Measurements from ENCODE around the gene TEPSIN. TPM values are rescaled to one million over a fixed set of nuclear protein-coding genes. Genes with fewer than 3 reads are reported as not detected.

TEPSIN gene
- total RNA-seq (2014; rRNA removed; shearing (Covaris generic); ENCODE audit: low replicate concordance): 14.5 and 36.6 TPM in 2 replicates

GRCh38 chr17:81238815-81239713 is at the start of gene TEPSIN, which contains the start of gene NDUFAF8:
Gene TEPSIN (minus strand): TSS chr17:81239055. CDS start chr17:81239033, 22 bp downstream.
Gene NDUFAF8 (plus strand): TSS chr17:81239318. CDS start chr17:81239364, 46 bp downstream.
- peaks cover 11% of the 10 kb centered on the region; the same call in 1 of the 2 replicates for H4K20me1 ChIP-seq (ENCODE audit: insufficient read depth, low read depth, low read length)
- no peaks in the 10 kb centered on the region for H3K36me3 ChIP-seq (ENCODE audit: insufficient read depth, low read length)
- peak within 1 kb of the TSS; percentile 43; the same call in 1 of the 2 replicates for H3K27ac ChIP-seq (ENCODE audit: low read length)
- peak; percentile 99 for DNase-seq
- H3K4me3 ChIP-seq (ENCODE audit: low read length): peak within 1 kb of the TSS; percentile 95
- H3K9ac ChIP-seq (ENCODE audit: low read length): peak within 1 kb of the TSS; percentile 93
- H3K27me3 ChIP-seq (ENCODE audit: low read length): no peaks in the 10 kb centered on the region
- no peaks in the 10 kb centered on the region for H3K9me2 ChIP-seq (replicated peaks; ENCODE audit: insufficient read depth, low read length)
- peak within 1 kb of the TSS; percentile 94 for H3K4me2 ChIP-seq (ENCODE audit: low read depth, low read length, poor library complexity, severe bottlenecking)
- peaks cover 31% of the 10 kb centered on the region for H3K4me1 ChIP-seq (ENCODE audit: low read length)
- H2AFZ ChIP-seq (ENCODE audit: low read length): peak within 1 kb of the TSS; percentile 59; the same call in 1 of the 2 replicates
- no peaks in the 10 kb centered on the region for H3K9me3 ChIP-seq (ENCODE audit: low read length)
- H3K79me2 ChIP-seq (ENCODE audit: low read length): peaks cover 51% of the 10 kb centered on the region

- no peak overlapping the region for H2AFZ ChIP-seq (ENCODE audit: low read length)
- H3K79me2 ChIP-seq (ENCODE audit: low read length): peaks cover 67% of the 10 kb centered on the region
- H3K9me3 ChIP-seq (ENCODE audit: low read length): no peaks in the 10 kb centered on the region
- no peak overlapping the region for H3K27ac ChIP-seq (ENCODE audit: low read length)
- no peaks in the 10 kb centered on the region; the same call in 1 of the 2 replicates for H3K4me1 ChIP-seq (ENCODE audit: low read length)
- no peak overlapping the region for H3K4me3 ChIP-seq (ENCODE audit: low read length)
- H3K9me2 ChIP-seq (replicated peaks; ENCODE audit: insufficient read depth, low read length): no peaks in the 10 kb centered on the region
- DNase-seq: no peak
- H3K36me3 ChIP-seq (ENCODE audit: insufficient read depth, low read length): peaks cover 4% of the 10 kb centered on the region; the same call in 1 of the 2 replicates
- H4K20me1 ChIP-seq (ENCODE audit: insufficient read depth, low read depth, low read length): peaks cover 22% of the 10 kb centered on the region
- no peak overlapping the region for H3K9ac ChIP-seq (ENCODE audit: low read length)
- no peak overlapping the region for H3K4me2 ChIP-seq (ENCODE audit: low read depth, low read length, poor library complexity, severe bottlenecking)
- H3K27me3 ChIP-seq (ENCODE audit: low read length): no peaks in the 10 kb centered on the region
Measured at GRCh38 chr17:81287741-81288430, 49.0 kb upstream of the TEPSIN start.

GRCh38 chr17:81287152-81287551 is 48.3 kb upstream of the TEPSIN start:
- Histone ChIP-seq H3K9me2 (replicated peaks; ENCODE audit: insufficient read depth, low read length) (no peaks in the 10 kb centered on the region), H4K20me1 (ENCODE audit: insufficient read depth, low read depth, low read length) (peaks cover 22% of the 10 kb centered on the region), H3K4me2 (ENCODE audit: low read depth, low read length, poor library complexity, severe bottlenecking) (no peak overlapping the region), H2AFZ (ENCODE audit: low read length) (no peak overlapping the region), H3K9ac (ENCODE audit: low read length) (no peak overlapping the region), H3K27ac (ENCODE audit: low read length) (no peak overlapping the region), H3K4me3 (ENCODE audit: low read length) (no peak overlapping the region), H3K9me3 (ENCODE audit: low read length) (no peaks in the 10 kb centered on the region), H3K36me3 (ENCODE audit: insufficient read depth, low read length) (peaks cover 4% of the 10 kb centered on the region; the same call in 1 of the 2 replicates), H3K27me3 (ENCODE audit: low read length) (no peaks in the 10 kb centered on the region), H3K4me1 (ENCODE audit: low read length) (no peaks in the 10 kb centered on the region; the same call in 1 of the 2 replicates), H3K79me2 (ENCODE audit: low read length) (peaks cover 61% of the 10 kb centered on the region)
- DNase-seq: no peak

- Histone ChIP-seq H3K36me3 (ENCODE audit: insufficient read depth, low read length) (peaks cover 4% of the 10 kb centered on the region; the same call in 1 of the 2 replicates), H4K20me1 (ENCODE audit: insufficient read depth, low read depth, low read length) (peaks cover 21% of the 10 kb centered on the region), H3K27ac (ENCODE audit: low read length) (no peak overlapping the region), H3K4me1 (ENCODE audit: low read length) (no peaks in the 10 kb centered on the region; the same call in 1 of the 2 replicates), H3K27me3 (ENCODE audit: low read length) (no peaks in the 10 kb centered on the region), H2AFZ (ENCODE audit: low read length) (no peak overlapping the region), H3K9ac (ENCODE audit: low read length) (no peak overlapping the region), H3K9me3 (ENCODE audit: low read length) (no peaks in the 10 kb centered on the region), H3K4me2 (ENCODE audit: low read depth, low read length, poor library complexity, severe bottlenecking) (no peak overlapping the region), H3K4me3 (ENCODE audit: low read length) (no peak overlapping the region), H3K79me2 (ENCODE audit: low read length) (peaks cover 58% of the 10 kb centered on the region), H3K9me2 (replicated peaks; ENCODE audit: insufficient read depth, low read length) (no peaks in the 10 kb centered on the region)
- no peak for DNase-seq
Measured at GRCh38 chr17:81286491-81287145, 47.8 kb upstream of the TEPSIN start.

GRCh38 chr17:81285894-81286293 is 47.0 kb upstream of the TEPSIN start:
- H3K36me3 ChIP-seq (ENCODE audit: insufficient read depth, low read length): peaks cover 4% of the 10 kb centered on the region; the same call in 1 of the 2 replicates
- no peak overlapping the region for H3K9ac ChIP-seq (ENCODE audit: low read length)
- no peaks in the 10 kb centered on the region for H3K9me2 ChIP-seq (replicated peaks; ENCODE audit: insufficient read depth, low read length)
- no peak overlapping the region for H3K27ac ChIP-seq (ENCODE audit: low read length)
- no peak overlapping the region for H2AFZ ChIP-seq (ENCODE audit: low read length)
- peaks cover 14% of the 10 kb centered on the region for H4K20me1 ChIP-seq (ENCODE audit: insufficient read depth, low read depth, low read length)
- no peaks in the 10 kb centered on the region; the same call in 1 of the 2 replicates for H3K4me1 ChIP-seq (ENCODE audit: low read length)
- H3K79me2 ChIP-seq (ENCODE audit: low read length): peaks cover 51% of the 10 kb centered on the region
- no peaks in the 10 kb centered on the region for H3K27me3 ChIP-seq (ENCODE audit: low read length)
- H3K4me3 ChIP-seq (ENCODE audit: low read length): no peak overlapping the region
- no peaks in the 10 kb centered on the region for H3K9me3 ChIP-seq (ENCODE audit: low read length)
- no peak overlapping the region for H3K4me2 ChIP-seq (ENCODE audit: low read depth, low read length, poor library complexity, severe bottlenecking)
- DNase-seq: no peak

- Histone ChIP-seq H3K9me3 (ENCODE audit: low read length) (no peaks in the 10 kb centered on the region), H3K9ac (ENCODE audit: low read length) (no peak overlapping the region), H4K20me1 (ENCODE audit: insufficient read depth, low read depth, low read length) (peaks cover 8% of the 10 kb centered on the region; the same call in 1 of the 2 replicates), H3K9me2 (replicated peaks; ENCODE audit: insufficient read depth, low read length) (no peaks in the 10 kb centered on the region), H3K4me1 (ENCODE audit: low read length) (no peaks in the 10 kb centered on the region; the same call in 1 of the 2 replicates), H3K4me2 (ENCODE audit: low read depth, low read length, poor library complexity, severe bottlenecking) (no peak overlapping the region), H2AFZ (ENCODE audit: low read length) (no peak overlapping the region), H3K36me3 (ENCODE audit: insufficient read depth, low read length) (peaks cover 3% of the 10 kb centered on the region; the same call in 1 of the 2 replicates), H3K27ac (ENCODE audit: low read length) (no peak overlapping the region), H3K4me3 (ENCODE audit: low read length) (no peak overlapping the region), H3K27me3 (ENCODE audit: low read length) (no peaks in the 10 kb centered on the region), H3K79me2 (ENCODE audit: low read length) (peaks cover 45% of the 10 kb centered on the region)
- no peak for DNase-seq
Measured at GRCh38 chr17:81285179-81285878, 46.5 kb upstream of the TEPSIN start.

GRCh38 chr17:81282876-81283275 is 44.0 kb upstream of the TEPSIN start:
- Histone ChIP-seq H3K9me2 (replicated peaks; ENCODE audit: insufficient read depth, low read length) (no peaks in the 10 kb centered on the region), H2AFZ (ENCODE audit: low read length) (no peak overlapping the region), H3K4me3 (ENCODE audit: low read length) (no peak overlapping the region), H3K4me2 (ENCODE audit: low read depth, low read length, poor library complexity, severe bottlenecking) (no peak overlapping the region), H3K36me3 (ENCODE audit: insufficient read depth, low read length) (no peaks in the 10 kb centered on the region; the same call in 1 of the 2 replicates), H3K27ac (ENCODE audit: low read length) (no peak overlapping the region), H3K9ac (ENCODE audit: low read length) (no peak overlapping the region), H3K27me3 (ENCODE audit: low read length) (no peaks in the 10 kb centered on the region), H4K20me1 (ENCODE audit: insufficient read depth, low read depth, low read length) (peaks cover 3% of the 10 kb centered on the region; the same call in 1 of the 2 replicates), H3K9me3 (ENCODE audit: low read length) (no peaks in the 10 kb centered on the region), H3K4me1 (ENCODE audit: low read length) (no peaks in the 10 kb centered on the region; the same call in 1 of the 2 replicates), H3K79me2 (ENCODE audit: low read length) (peaks cover 25% of the 10 kb centered on the region)
- DNase-seq: no peak

Data from Karpas-422 (cell line).